Sciatic nerve (tissue), 2 donors: ENCODE measurements around the gene KMT2C. TPM values are rescaled to one million over a fixed set of nuclear protein-coding genes. Genes with fewer than 3 reads are reported as not detected.
"Not testable (repeated sequence)": the region's sequence is repeated elsewhere in the genome, so short reads cannot be mapped to it uniquely, and the experiment has no call there.

Experiments
- ATAC-seq: fragments of 200-7000 bp; cut with Tn5 transposase; one replicate; pipeline ENCODE4 v1.9.1; 2020; ENCODE audit warnings: mild to moderate bottlenecking, moderate library complexity
- DNase-seq: peaks from one replicate; pipeline ENCODE4 v3.0.0-alpha.2; 2020; ENCODE audit warnings: low spot score
- intact Hi-C: fragments of 100-400 bp; cut with DNase I; formaldehyde crosslinking; loops from one replicate; pipeline ENCODE4 v1.14.2; 2022
- total RNA-seq: library from RNA; stranded (reverse); fragmentation: NEBNext Ultra II Directional; extraction: Animal tissue kit (Norgen Biotek cat#: 25700); gene quantifications from one replicate; pipeline ENCODE4 v1.2.1, GENCODE V29; 2021
- donor health status: DM: no; HTN: no; CAD: no.
- donor health status: DM: no; HTN: no; CAD: no.

The KMT2C gene
- total RNA-seq, 1 donor from 2014 or later = 140 TPM

GRCh38 chr7:152443586-152443985, 7.8 kb upstream of the KMT2C start:
- ATAC-seq = no peak

GRCh38 chr7:152442330-152442835, 6.6 kb upstream of the KMT2C start:
- ATAC-seq (no peak), DNase-seq (no peak)
- intact Hi-C loops = no loop called here

More at GRCh38 chr7:152443586-152443985, 7.8 kb upstream of the KMT2C start:
- intact Hi-C loops = no loop called here
- DNase-seq = no peak

- ATAC-seq, intact Hi-C loops, DNase-seq: not testable (repeated sequence)
Measured at GRCh38 chr7:152441810-152442209, 6.0 kb upstream of the KMT2C start.

- intact Hi-C loops, ATAC-seq, DNase-seq: not testable (repeated sequence)
Measured at GRCh38 chr7:152441168-152441567, 5.4 kb upstream of the KMT2C start.

GRCh38 chr7:152438017-152438416, 2.2 kb upstream of the KMT2C start:
- DNase-seq, intact Hi-C loops, ATAC-seq: not testable (repeated sequence)

- intact Hi-C loops, ATAC-seq, DNase-seq: not testable (repeated sequence)
Measured at GRCh38 chr7:152436931-152437575, 1.2 kb upstream of the KMT2C start.

GRCh38 chr7:152436111-152436930, 518 bp upstream of the KMT2C start:
- DNase-seq (peak; percentile 96), ATAC-seq (peak; percentile 89)
- intact Hi-C loops = no loop called here

- peak; percentile 69 for DNase-seq
- intact Hi-C loops = not testable (repeated sequence)
- ATAC-seq = peak; percentile 38
Measured at GRCh38 chr7:152434511-152435383, 1.1 kb downstream of the KMT2C start.

GRCh38 chr7:152433721-152434490, 1.9 kb downstream of the KMT2C start:
- peak; percentile 69 for DNase-seq
- intact Hi-C loops = not testable (repeated sequence)
- ATAC-seq = peak; percentile 83

- ATAC-seq, intact Hi-C loops, DNase-seq: not testable (repeated sequence)
Measured at GRCh38 chr7:152432735-152433134, 3.1 kb downstream of the KMT2C start.

GRCh38 chr7:152430854-152431253, 4.9 kb downstream of the KMT2C start:
- intact Hi-C loops = no loop called here
- ATAC-seq (no peak), DNase-seq (no peak)

- ATAC-seq, intact Hi-C loops, DNase-seq: not testable (repeated sequence)
Measured at GRCh38 chr7:152430118-152430517, 5.7 kb downstream of the KMT2C start.

- no peak for ATAC-seq
Measured at GRCh38 chr7:152424348-152425108, 11.3 kb downstream of the KMT2C start.

GRCh38 chr7:152423991-152424347, 11.8 kb downstream of the KMT2C start:
- no peak for DNase-seq
- ATAC-seq = no peak
- intact Hi-C loops = no loop called here

More at GRCh38 chr7:152424348-152425108, 11.3 kb downstream of the KMT2C start:
- no peak for DNase-seq
- intact Hi-C loops = no loop called here

GRCh38 chr7:152423171-152423570, 12.6 kb downstream of the KMT2C start:
- ATAC-seq, intact Hi-C loops, DNase-seq: not testable (repeated sequence)

- ATAC-seq, intact Hi-C loops, DNase-seq: not testable (repeated sequence)
Measured at GRCh38 chr7:152420950-152421349, 14.9 kb downstream of the KMT2C start.
